K562 (cell line): Measurements from ENCODE around the gene MTERF4. TPM values are rescaled to one million over a fixed set of nuclear protein-coding genes. Genes with fewer than 3 reads are reported as not detected.

ENCODE experiments used
- ATAC-seq: fragments of 200-7000 bp; cut with Tn5 transposase; 3 replicates; pipeline ENCODE4 v1.9.1; 2020; ENCODE audit warnings: moderate library complexity
- BruUV-seq: library from RNA; stranded (reverse); fragments of 400-500 nt; replicated peaks from 2 replicates; lab custom pipeline; 2021; lab: Mats Ljungman, UMichigan
- CTCF ChIA-PET: fragments of 300-600 bp; formaldehyde crosslinking; extraction: SDS; loops from one replicate; lab custom pipeline; 2021; ENCODE audit warnings: low intra/inter-chr PET ratio; lab: Yijun Ruan, JAX
- POLR2A ChIA-PET: fragments of 300-600, 350-650 bp; sonication (Branson Sonifier 250); formaldehyde crosslinking; extraction: SDS; loops from one replicate; lab custom pipeline; 2021; ENCODE audit warnings: antibody characterized with exemption, inconsistent platforms; lab: Yijun Ruan, JAX
- DNase-seq, 4 experiments: peaks; one replicate each; pipeline versions ENCODE4 v3.0.0 to v3.0.0-alpha.2; 2011 to 2018; ENCODE audit warnings: low spot score in 3 of 4, mixed read lengths in 3 of 4; ENCODE audit errors: extremely low read depth in 1 of 4
- FAIRE-seq: peaks from 2 replicates; lab custom pipeline; 2011; peaks lifted over from hg19 to GRCh38; lab: Jason Lieb, UNC
- H2AFZ ChIP-seq: 2 replicates; pipeline ENCODE4 v1.6.0; 2011; ENCODE audit warnings: low read depth, low read length, control low read depth, inconsistent platforms
- H3K27ac ChIP-seq: fragments of 200-600 bp; 3 replicates; pipeline ENCODE4 v1.8.0; 2011; ENCODE audit warnings: low read depth, mild to moderate bottlenecking, control low read depth, inconsistent platforms, low read length, moderate library complexity, mixed read lengths; ENCODE audit errors: extremely low read depth
- H3K27me3 ChIP-seq, 2 experiments: fragments of 300-600 bp in 1 of 2; 2 replicates in 1 of 2; 3 replicates in 1 of 2; pipeline versions ENCODE4 v1.6.0 to v1.8.0; 2011; ENCODE audit warnings: inconsistent platforms in 2 of 2, low read length in 2 of 2, mild to moderate bottlenecking in 1 of 2, mixed read lengths in 1 of 2, moderate library complexity in 1 of 2; ENCODE audit not compliant: control insufficient read depth in 2 of 2, insufficient read depth in 2 of 2
- H3K36me3 ChIP-seq: fragments of 300-600 bp; 3 replicates; pipeline ENCODE4 v1.8.0; 2011; ENCODE audit warnings: mild to moderate bottlenecking, low read length, inconsistent platforms; ENCODE audit not compliant: control insufficient read depth, insufficient read depth
- H3K4me1 ChIP-seq, 2 experiments: fragments of 200-600 bp in 1 of 2; replicated peaks in 1 of 2; 2 replicates in 1 of 2; 3 replicates in 1 of 2; pipeline versions ENCODE4 v1.5.1 to v1.8.0; 2011; ENCODE audit warnings: inconsistent platforms in 2 of 2, low read length in 2 of 2, mild to moderate bottlenecking in 1 of 2, mixed read lengths in 1 of 2, moderate library complexity in 1 of 2; ENCODE audit not compliant: control insufficient read depth in 2 of 2, insufficient read depth in 2 of 2
- H3K4me2 ChIP-seq: 2 replicates; pipeline ENCODE4 v1.6.1; 2011; ENCODE audit warnings: low read length, control low read depth, inconsistent platforms, mixed read lengths; ENCODE audit not compliant: insufficient read depth
- H3K4me3 ChIP-seq: fragments of 200-600 bp; sonication (generic), shearing (Covaris generic); 2 replicates; pipeline ENCODE4 v1.5.1; 2016; ENCODE audit warnings: control low read depth, inconsistent platforms
- H3K79me2 ChIP-seq: fragments of 200-600 bp; 3 replicates; pipeline ENCODE4 v1.8.0; 2011; ENCODE audit warnings: low read length, inconsistent platforms; ENCODE audit not compliant: control insufficient read depth, insufficient read depth
- H3K9ac ChIP-seq, 2 experiments: 2 replicates each; pipeline versions ENCODE4 v1.6.0 to v1.6.1; 2011; ENCODE audit warnings: low read depth in 2 of 2, low read length in 2 of 2, control low read depth in 1 of 2, inconsistent platforms in 1 of 2, mild to moderate bottlenecking in 1 of 2, mixed read lengths in 1 of 2; ENCODE audit not compliant: insufficient read depth in 1 of 2
- H3K9me1 ChIP-seq: one replicate; pipeline ENCODE4 v1.6.0; 2011; ENCODE audit warnings: inconsistent platforms, mild to moderate bottlenecking, low read length, moderate library complexity; ENCODE audit not compliant: control insufficient read depth, insufficient read depth
- H3K9me3 ChIP-seq: replicated peaks from 2 replicates; pipeline ENCODE4 v1.5.1; 2011; ENCODE audit warnings: low read depth, low read length, inconsistent platforms; ENCODE audit not compliant: control insufficient read depth, insufficient read depth
- H4K20me1 ChIP-seq: replicated peaks from 2 replicates; pipeline ENCODE4 v1.6.1; 2011; ENCODE audit warnings: low read length, inconsistent platforms, mixed read lengths; ENCODE audit not compliant: control insufficient read depth, insufficient read depth
- ARHGAP35 ChIP-seq: fragments of 450-650 bp; IDR thresholded peaks from 2 replicates; pipeline ENCODE4 v1.6.1; 2018; ENCODE audit not compliant: partially characterized antibody
- CEBPB ChIP-seq: fragments of 450-650 bp; IDR thresholded peaks from 2 replicates; pipeline ENCODE4 v1.6.1; 2016; ENCODE audit warnings: missing genetic modification characterization, missing compliant biosample characterization
- CREM ChIP-seq: IDR thresholded peaks from 2 replicates; pipeline ENCODE4 v1.6.1; 2014; ENCODE audit warnings: antibody characterized with exemption, low read depth
- FOXK2 ChIP-seq, 2 experiments: fragments of 450-650 bp; IDR thresholded peaks in 1 of 2; conservative IDR thresholded peaks in 1 of 2; 2 replicates each; pipeline ENCODE4 v1.6.1; 2016; ENCODE audit warnings: low read depth in 2 of 2, mild to moderate bottlenecking in 1 of 2
- GABPB1 ChIP-seq: sonication (generic); formaldehyde crosslinking; IDR thresholded peaks from 2 replicates; pipeline ENCODE4 v1.8.0; 2022; ENCODE audit warnings: mild to moderate bottlenecking, missing genetic modification reagents
- GTF2B ChIP-seq: IDR thresholded peaks from 2 replicates; pipeline ENCODE4 v1.6.1; 2011; ENCODE audit not compliant: insufficient read length; ENCODE audit errors: extremely low read depth
- IFI16 ChIP-seq: fragments of 250-450 bp; sonication (Bioruptor Pico); IDR thresholded peaks from 2 replicates; pipeline ENCODE4 v2.1.2; 2022; ENCODE audit warnings: mild to moderate bottlenecking, inconsistent platforms
- JUNB ChIP-seq: fragments of 450-650 bp; formaldehyde crosslinking; conservative IDR thresholded peaks from 2 replicates; pipeline ENCODE4 v1.4.0; 2020; ENCODE audit warnings: mild to moderate bottlenecking
- KDM1A ChIP-seq, 2 experiments: fragments of 450-650 bp; IDR thresholded peaks; 2 replicates each; pipeline ENCODE4 v1.6.1; 2016; ENCODE audit warnings: mild to moderate bottlenecking in 2 of 2
- MBD1 ChIP-seq: fragments of 250-450 bp; sonication (Bioruptor Pico); IDR thresholded peaks from 2 replicates; pipeline ENCODE4 v1.8.0; 2022; ENCODE audit warnings: inconsistent platforms
- MED1 ChIP-seq: sonication (generic); formaldehyde crosslinking; IDR thresholded peaks from 2 replicates; pipeline ENCODE4 v1.8.1; 2023; ENCODE audit warnings: missing genetic modification reagents, borderline replicate concordance
- MYC ChIP-seq, 2 experiments: fragments of 250-450 bp in 1 of 2; sonication (Bioruptor Pico) in 1 of 2; IDR thresholded peaks; 2 replicates each; pipeline versions ENCODE4 v1.5.1 to v1.6.1; 2012 to 2021; ENCODE audit warnings: low read depth in 2 of 2, borderline replicate concordance in 1 of 2, improper control_type of control experiment in 1 of 2, low read length in 1 of 2, mild to moderate bottlenecking in 1 of 2, moderate library complexity in 1 of 2
- PTBP1 ChIP-seq: fragments of 200-400 bp; formaldehyde crosslinking; IDR thresholded peaks from 2 replicates; pipeline ENCODE4 v1.6.1; 2017; ENCODE audit warnings: low read depth, low read length
- STAT5B ChIP-seq: fragments of 250-450 bp; sonication (Bioruptor Pico); IDR thresholded peaks from 2 replicates; pipeline ENCODE4 v1.8.0; 2021; ENCODE audit warnings: mild to moderate bottlenecking, inconsistent platforms
- USF1 ChIP-seq: sonication (generic); formaldehyde crosslinking; IDR thresholded peaks from 2 replicates; pipeline ENCODE4 v1.9.0; 2022; ENCODE audit warnings: mild to moderate bottlenecking, missing genetic modification reagents
- WHSC1 ChIP-seq: IDR thresholded peaks from one replicate; pipeline ENCODE4 v1.6.1; 2012; ENCODE audit warnings: low read length, control low read depth, inconsistent platforms
- ZNF124 ChIP-seq: sonication (generic); formaldehyde crosslinking; IDR thresholded peaks from 2 replicates; pipeline ENCODE4 v1.8.1; 2022; ENCODE audit warnings: missing genetic modification reagents
- ZNF639 ChIP-seq, 2 experiments: fragments of 200-800 bp in 1 of 2; sonication (Bioruptor generic) in 1 of 2; sonication (generic) in 1 of 2; formaldehyde crosslinking in 1 of 2; IDR thresholded peaks in 1 of 2; conservative IDR thresholded peaks in 1 of 2; 2 replicates each; pipeline versions ENCODE4 v1.5.0 to v1.6.1; 2016 to 2020; ENCODE audit warnings: missing compliant biosample characterization in 1 of 2, missing genetic modification characterization in 1 of 2, missing genetic modification reagents in 1 of 2
- WGBS: fragments of 100-300 bp; shearing (Covaris generic); methylation state at CpG from one replicate; pipeline ENCODE4 v1.1.6; 2016; ENCODE audit warnings: low coverage, mixed read lengths; ENCODE audit not compliant: insufficient coverage; ENCODE audit errors: missing lambda C conversion rate; 5-methylcytosine and 5-hydroxymethylcytosine counted together
- in situ Hi-C: fragments of 300-500 bp; cut with MboI; formaldehyde crosslinking; loops from 4 replicates; pipeline ENCODE4 v1.15.0; 2018; ENCODE audit warnings: inconsistent platforms, mixed read lengths
- intact Hi-C: fragments of 100-400 bp; cut with micrococcal nuclease; formaldehyde crosslinking; loops from 2 replicates; pipeline ENCODE4 v1.14.2; 2022
- polyA plus RNA-seq, 8 experiments: library from polyadenylated mRNA; depleted of rRNA in 4 of 8; stranded (reverse) in 5 of 8; unstranded in 3 of 8; fragments of >200 nt; fragmentation: Nextera tagmentation in 2 of 8; fragmentation: Illumina TruSeq in 1 of 8; extraction: Ambion mirVana in 2 of 8; extraction: Trizol in 1 of 8; gene quantifications; 2 replicates each; pipeline versions ENCODE4 v1.2.1 to v1.2.3, GENCODE V29; 2011 to 2014; ENCODE audit warnings: inconsistent platforms in 1 of 8, missing spikeins in 1 of 8
- total RNA-seq, 7 experiments: library from RNA; depleted of rRNA in 6 of 7; stranded (reverse); fragments of >200 nt in 6 of 7; fragmentation: Illumina TruSeq in 2 of 7; extraction: Trizol in 2 of 7; gene quantifications; 2 replicates each; pipeline versions ENCODE4 v1.2.1 to v1.2.3, GENCODE V29; 2011 to 2021; ENCODE audit warnings: low replicate concordance in 1 of 7

Gene MTERF4
- total and polyA plus RNA-seq, 9 of the 15 experiments (the other 6 are each of a cell fraction or from before 2014, with no cell fraction given) = 15.3 to 29.6 (median 21.2) TPM

GRCh38 chr2:241080405-241081189 lies 21.5 kb downstream of the MTERF4 start:
- 40% methylated on average over 14 of the region's 18 CpGs for WGBS
- Histone ChIP-seq H3K9ac (no peak overlapping the region; a peak in 1 of 4 replicates), H3K9me1 (no peaks in the 10 kb centered on the region), H3K4me1 (peaks cover 0 to 7% of the 10 kb centered on the region in 2 experiments; a peak in 2 of 5 replicates), H3K4me2 (no peak overlapping the region), H3K27me3 (no peaks in the 10 kb centered on the region), H3K36me3 (no peaks in the 10 kb centered on the region), H3K79me2 (no peaks in the 10 kb centered on the region), H4K20me1 (no peaks in the 10 kb centered on the region), H3K9me3 (no peaks in the 10 kb centered on the region), H3K4me3 (no peak overlapping the region), H2AFZ (no peak overlapping the region), H3K27ac (no peak overlapping the region)
- in situ Hi-C loops (no loop called here), intact Hi-C loops (no loop called here)
- ATAC-seq (no peak), FAIRE-seq (no peak), DNase-seq (no peak)
- POLR2A ChIA-PET = interaction anchor here (0.9 kb wide), 1 partner anchor 10 kb away, joined by 3 read pairs; no protein-coding TSS in a partner anchor
- BruUV-seq = no TSS peak
- CTCF ChIA-PET = no interaction called here
- TF ChIP-seq ARHGAP35 (no peak), STAT5B (CRISPR knock-in tag) (no peak), KDM1A (IDR thresholded peaks at IDR 0.05) (no peak), CREM (no peak), ZNF639 (CRISPR knock-in tag; conservative IDR thresholded peaks at IDR 0.05 in 1 of 2, IDR thresholded peaks at IDR 0.05 in 1 of 2) (no peak), MYC (IDR thresholded peaks at IDR 0.05; ENCODE audit: low read depth, low read length) (no peak), MYC (CRISPR knock-in tag; IDR thresholded peaks at IDR 0.05; ENCODE audit: borderline replicate concordance, low read depth) (no peak), CEBPB (tag) (no peak), WHSC1 (no peak), FOXK2 (conservative IDR thresholded peaks at IDR 0.05 in 1 of 2, IDR thresholded peaks at IDR 0.05 in 1 of 2; ENCODE audit: low read depth in 2 of 2) (no peak), GABPB1 (CRISPR knock-in tag) (no peak), ZNF124 (CRISPR knock-in tag) (no peak), JUNB (CRISPR knock-in tag) (no peak), GTF2B (no peak), USF1 (CRISPR knock-in tag) (no peak), PTBP1 (no peak), MED1 (CRISPR knock-in tag) (no peak), MBD1 (CRISPR knock-in tag) (no peak), IFI16 (CRISPR knock-in tag) (no peak)
